Measurements from ENCODE around the gene PKLR.

The PKLR gene

DNA sequence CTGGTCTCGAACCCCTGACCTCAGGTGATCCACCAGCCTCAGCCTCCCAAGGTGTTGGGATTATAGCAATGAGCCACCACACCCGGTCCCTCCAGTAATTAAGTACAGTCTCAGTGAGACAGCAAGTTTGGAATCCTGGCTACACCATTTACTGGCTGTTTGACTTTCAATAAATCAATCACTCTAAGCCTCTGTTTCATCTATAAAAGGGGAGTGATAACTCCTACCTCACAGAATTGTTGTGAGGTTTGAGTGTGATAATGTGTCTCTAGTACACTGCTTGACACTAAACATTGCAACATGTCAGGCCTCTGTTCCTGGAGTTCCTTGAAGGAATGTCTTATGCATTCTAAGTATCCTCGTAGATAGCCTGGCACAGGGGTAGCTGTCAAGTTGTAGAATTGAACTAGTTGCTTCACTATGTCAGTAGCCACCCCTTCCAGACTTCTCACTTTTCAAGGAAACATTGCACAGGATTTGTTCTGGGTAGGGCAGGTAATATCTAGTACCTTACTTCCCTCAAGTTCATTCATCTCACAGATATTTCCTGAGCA, 58.4 kb downstream of the PKLR start:
- Mint-ChIP-seq H3K4me1 (peaks cover 46% of the 10 kb centered on the region), H3K36me3 (peaks cover 5% of the 10 kb centered on the region), H3K27ac (peak overlapping the region; percentile 27), H3K27me3 (peaks cover 2% of the 10 kb centered on the region), H3K9me3 (no peaks in the 10 kb centered on the region), H3K4me3 (peak overlapping the region; percentile 92)

- H3K4me1 Mint-ChIP-seq = peaks cover 46% of the 10 kb centered on the region
- H3K36me3 Mint-ChIP-seq = peaks cover 5% of the 10 kb centered on the region
- peak overlapping the region; percentile 89 for H3K27ac Mint-ChIP-seq
- H3K27me3 Mint-ChIP-seq = peaks cover 2% of the 10 kb centered on the region
- no peaks in the 10 kb centered on the region for H3K9me3 Mint-ChIP-seq
- H3K4me3 Mint-ChIP-seq = peak overlapping the region; percentile 89
Measured at GRCh38 chr1:155241841-155242264, 59.4 kb downstream of the PKLR start.

- Mint-ChIP-seq H3K9me3 (no peaks in the 10 kb centered on the region), H3K4me1 (peaks cover 46% of the 10 kb centered on the region), H3K27ac (peak overlapping the region; percentile 89), H3K27me3 (peaks cover 2% of the 10 kb centered on the region), H3K4me3 (peak overlapping the region; percentile 89), H3K36me3 (peaks cover 6% of the 10 kb centered on the region)
Measured at GRCh38 chr1:155241069-155241679, 60.1 kb downstream of the PKLR start.
